RCC 7860 (cell line): Measurements from ENCODE around the gene GABRG3.
A peak's percentile ranks its signal among the peaks of the same experiment; 100 is the strongest.

Source experiments
- DNase-seq: peaks from one replicate; pipeline ENCODE4 v3.0.0-alpha.2; 2015; ENCODE audit warnings: low spot score
- FAIRE-seq: peaks from 2 replicates; lab custom pipeline; 2012; peaks lifted over from hg19 to GRCh38; lab: Jason Lieb, UNC

The GABRG3 gene

DNA sequence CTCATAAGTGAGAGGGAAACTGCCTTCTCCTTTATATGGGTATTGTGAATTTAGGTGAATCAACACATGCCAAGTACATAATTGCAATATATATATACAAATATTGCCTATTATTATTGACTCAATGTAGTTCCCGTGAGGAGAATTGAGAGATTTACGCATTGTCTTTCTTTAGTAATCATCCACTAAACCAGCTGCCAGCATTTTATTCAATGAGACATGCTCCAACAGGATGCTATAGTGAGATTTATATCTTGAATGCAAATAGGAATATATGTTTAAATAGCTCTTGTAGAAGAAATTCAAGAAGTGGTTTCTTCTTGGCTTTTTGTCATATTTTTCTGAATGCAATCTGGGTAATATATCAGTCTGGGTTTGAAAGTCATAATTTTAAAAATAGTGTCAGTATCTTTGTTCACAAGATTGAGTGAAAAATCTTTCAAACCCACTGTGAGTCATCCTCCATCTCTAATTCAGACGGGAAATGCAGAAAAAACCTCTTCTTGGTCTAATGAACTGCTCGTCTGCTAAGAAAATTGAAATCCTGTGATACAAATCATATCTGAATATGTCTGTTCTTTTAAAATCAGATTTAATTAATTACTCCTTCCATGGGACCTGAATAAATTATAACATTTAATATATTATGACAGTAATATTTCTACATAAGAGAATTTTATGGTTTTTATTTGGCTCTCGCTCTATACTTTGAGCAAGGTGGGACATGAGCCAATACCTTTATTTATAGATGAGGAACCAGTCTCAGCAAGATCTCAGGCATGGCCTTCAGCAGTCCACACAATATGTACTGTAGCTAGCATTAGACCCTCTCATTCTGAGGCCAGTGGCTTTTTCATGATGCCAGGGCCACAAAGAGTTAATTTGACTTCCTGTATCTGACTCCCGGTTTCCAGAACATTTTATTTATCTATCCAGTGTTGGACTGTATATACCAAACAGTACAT, 516.0 kb downstream of the GABRG3 start:
- DNase-seq = no peak
- FAIRE-seq = no peak

DNA sequence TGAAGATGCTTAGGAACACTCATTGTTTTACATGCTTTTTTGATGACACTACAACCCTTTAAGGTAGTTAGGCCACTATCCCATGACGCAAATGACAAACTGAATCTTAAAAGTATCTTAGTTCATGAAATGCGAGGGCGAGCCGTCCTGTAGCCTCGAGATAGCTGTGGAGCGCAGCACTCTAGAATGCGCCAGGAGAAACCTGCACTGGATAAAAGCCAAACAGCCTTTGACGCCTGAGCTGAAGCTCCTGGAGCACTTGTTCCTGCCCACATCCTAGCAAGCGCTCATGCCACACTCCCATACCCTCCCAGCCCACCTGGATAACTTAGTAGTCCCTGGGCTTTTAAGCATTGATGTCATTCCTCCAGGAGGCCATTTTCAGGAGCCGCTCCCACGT, 516.9 kb downstream of the GABRG3 start:
- no peak for FAIRE-seq

DNA sequence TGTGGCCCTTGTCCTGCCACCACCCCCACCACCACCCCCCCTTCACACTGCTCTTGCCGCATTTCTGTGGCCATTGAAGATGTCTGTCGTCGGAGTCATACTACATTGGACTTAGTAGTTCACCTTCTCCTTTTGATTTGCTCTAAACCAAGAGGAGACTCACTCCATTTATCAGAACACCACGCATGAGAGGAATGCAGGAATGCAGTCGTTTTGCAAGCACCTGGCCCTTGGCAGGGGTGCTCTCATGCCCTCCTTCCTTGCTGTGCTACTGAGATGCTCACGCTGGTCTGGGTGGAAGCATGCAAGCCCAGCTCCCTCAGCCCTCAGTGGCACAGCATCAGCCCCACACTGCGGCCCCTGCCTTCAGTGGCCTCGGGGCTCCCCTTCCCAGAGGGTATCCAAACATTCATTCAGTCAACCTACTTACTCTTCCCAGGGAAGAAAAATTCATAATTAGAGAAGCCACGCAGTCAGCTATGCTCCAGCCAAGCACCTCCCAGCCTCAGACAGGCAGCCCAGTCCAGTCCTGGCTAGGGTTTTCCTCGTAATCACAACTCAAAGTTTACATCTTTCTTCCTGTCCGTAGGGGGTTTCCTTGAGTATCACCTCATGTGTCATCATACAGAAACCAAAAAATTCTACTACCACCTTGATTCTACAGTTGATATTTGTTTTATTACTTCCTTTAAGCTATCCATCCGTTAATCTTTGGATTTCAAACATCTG, 520.0 kb downstream of the GABRG3 start:
- FAIRE-seq = no peak
- DNase-seq = peak; percentile 81

More for the DNA sequence above, 516.9 kb downstream of the GABRG3 start:
- no peak for DNase-seq

DNA sequence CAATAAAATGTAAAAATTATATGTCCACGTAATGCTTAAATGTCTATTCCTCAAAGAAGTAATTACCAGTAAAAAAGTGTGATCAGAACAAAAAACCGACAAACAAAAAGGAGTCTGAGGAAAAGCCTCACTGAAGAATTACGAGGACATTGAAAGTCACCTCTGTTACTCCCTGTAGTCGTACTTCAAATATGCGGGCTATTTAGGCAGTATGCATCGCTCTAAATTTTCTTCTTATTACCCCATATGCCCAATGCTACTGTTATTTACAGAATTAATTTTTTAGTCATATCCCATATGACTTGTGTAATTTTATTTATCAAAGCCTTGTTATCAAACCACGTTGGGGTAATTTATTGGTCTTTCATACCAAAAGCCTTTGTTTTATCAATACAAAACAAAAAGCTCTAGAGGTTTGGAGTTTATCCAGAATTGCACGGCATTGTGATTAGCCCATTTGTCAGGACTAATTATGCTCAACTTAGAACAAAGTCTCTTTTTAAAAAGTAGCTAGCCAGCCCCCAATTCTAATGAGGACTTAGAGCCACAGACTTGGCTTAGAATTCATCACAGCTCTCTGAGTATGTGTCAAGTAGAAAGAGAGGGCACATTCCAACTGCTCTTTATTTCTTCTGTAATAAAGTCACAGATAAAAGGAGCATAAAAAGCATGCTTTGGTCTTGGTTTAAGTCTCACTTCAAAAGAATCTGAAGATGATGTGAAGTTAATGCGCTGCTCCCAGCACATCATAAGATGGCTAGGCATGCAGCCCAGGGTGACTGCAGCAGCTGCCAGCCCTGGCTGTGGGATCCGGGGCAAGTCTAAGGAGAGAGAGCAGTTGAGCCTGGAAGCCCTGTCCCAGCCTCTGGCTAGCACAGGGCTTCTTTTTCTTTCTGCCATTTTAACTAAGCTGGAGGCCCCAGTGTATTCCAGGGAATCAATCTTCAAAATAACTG, 521.0 kb downstream of the GABRG3 start:
- FAIRE-seq (no peak), DNase-seq (peak; percentile 13)

DNA sequence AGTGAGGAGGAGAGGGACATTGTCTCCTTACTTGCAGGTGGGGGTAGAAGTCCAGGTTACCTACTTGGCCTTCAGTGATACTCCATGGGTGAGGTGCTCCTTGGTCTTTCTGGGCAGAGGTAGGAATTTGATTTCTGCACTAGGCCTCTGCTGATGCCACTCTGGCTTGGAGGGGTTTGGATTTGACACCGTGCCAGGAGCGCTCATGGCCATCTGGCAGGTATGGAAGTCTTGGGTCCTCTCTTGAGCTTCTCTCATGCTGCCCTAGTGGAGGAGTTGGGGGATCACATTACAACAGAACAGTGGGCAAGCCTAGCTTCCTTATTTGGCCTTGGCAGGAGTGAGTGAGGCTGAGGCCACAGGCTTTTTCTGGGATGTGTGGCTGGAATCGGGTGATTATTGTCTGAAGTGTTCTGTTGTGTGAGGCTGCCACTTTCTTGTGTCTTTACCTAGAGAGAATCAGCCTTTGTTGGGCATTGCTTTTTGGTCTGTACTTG, 525.0 kb downstream of the GABRG3 start:
- no peak for FAIRE-seq
- DNase-seq = no peak

DNA sequence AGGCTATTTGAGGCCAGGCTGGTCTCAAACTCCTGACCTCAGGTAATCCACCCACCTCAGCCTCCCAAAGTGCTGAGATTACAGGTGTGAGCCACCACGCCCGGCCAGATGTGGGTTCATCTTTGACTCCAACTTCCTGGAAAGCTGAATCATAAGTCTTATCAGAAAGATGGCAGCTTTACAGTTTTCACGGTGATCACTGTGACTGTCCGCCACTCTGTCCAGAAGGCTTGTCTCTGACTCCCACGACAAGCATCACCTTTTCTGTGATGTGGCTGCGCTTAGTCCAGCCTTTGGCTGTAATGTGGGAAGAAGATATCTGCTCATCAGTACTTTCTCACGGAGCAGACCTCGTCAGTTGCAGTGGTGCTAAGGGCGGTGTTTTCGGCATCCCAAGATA, 527.7 kb downstream of the GABRG3 start:
- FAIRE-seq = no peak
- no peak for DNase-seq

DNA sequence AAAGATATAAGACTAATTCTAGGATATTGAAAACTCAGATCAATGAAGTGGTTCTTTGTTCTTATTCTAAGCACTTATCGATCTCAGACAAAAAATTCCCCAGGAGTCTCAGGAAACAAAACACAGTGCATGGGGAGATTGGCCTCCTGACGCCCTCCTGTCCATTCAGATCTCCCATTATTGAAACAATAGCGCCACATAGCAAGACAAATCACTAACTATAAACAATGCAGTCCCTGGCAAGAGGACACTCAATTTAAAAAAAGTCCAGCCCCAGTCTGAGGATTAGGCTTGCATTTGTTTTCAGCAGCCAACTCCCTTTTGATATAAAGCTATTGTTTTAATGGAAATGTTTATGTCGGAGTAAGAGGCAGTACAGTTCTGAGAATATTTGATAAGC, 528.2 kb downstream of the GABRG3 start:
- FAIRE-seq (no peak), DNase-seq (no peak)

DNA sequence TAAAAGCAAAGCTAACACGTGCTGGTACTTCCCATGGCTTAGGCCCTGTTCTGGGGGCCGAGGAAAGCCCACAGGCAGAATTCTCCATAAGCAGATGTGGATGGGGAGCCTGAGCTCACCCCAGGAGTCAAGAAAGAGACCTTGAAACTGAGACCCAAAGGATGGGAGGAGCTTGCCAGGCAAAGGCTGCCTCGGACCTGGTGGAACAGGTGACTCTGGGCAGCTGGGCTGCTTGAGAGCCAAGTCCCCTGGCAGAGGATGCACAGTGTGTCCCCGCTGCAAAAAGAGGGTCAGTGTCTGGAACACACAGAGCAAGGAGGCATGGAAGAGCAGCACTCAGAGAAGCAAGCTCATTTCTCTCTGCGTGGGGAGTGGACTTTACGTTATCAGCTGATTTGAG, 528.7 kb downstream of the GABRG3 start:
- FAIRE-seq (no peak), DNase-seq (no peak)

DNA sequence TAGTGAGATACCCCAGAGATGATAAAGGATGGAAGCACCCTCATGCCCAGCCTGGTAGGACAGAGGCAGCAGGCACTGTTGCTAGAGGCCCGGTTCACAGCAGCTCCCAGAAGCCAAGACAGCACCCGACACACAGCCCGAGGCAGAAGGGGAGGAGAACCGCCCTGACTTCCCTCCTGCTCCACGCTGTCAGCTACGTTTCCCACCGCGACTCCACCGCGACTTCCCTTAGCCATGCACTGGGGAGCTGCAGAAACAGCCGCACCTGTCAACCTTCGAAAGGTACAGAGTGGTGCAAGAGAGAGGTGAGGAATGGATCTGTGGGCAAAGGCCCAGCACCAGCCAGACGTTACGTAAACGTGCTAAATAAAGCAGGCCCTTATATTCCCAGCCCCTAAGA, 529.2 kb downstream of the GABRG3 start:
- no peak for FAIRE-seq
- DNase-seq = no peak

DNA sequence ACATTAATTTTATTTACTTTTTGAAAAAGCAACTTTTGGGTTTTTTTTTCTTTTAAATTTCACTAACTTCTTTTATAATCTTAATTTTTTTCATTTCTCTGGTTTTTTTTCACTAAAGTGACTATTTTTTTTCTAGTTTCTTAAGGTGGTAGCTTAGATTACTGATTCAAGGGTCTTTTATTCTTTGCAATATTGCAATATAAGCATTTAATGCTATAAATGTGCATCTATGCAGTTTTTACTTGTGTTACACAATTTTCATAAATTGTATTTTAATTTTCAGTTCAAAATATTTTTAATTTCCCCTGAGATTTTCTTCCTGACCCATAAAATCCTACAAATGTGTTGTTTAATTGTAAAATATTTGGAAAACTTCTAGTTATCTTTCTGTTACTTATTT, 535.8 kb downstream of the GABRG3 start:
- no peak for DNase-seq
- FAIRE-seq = no peak

DNA sequence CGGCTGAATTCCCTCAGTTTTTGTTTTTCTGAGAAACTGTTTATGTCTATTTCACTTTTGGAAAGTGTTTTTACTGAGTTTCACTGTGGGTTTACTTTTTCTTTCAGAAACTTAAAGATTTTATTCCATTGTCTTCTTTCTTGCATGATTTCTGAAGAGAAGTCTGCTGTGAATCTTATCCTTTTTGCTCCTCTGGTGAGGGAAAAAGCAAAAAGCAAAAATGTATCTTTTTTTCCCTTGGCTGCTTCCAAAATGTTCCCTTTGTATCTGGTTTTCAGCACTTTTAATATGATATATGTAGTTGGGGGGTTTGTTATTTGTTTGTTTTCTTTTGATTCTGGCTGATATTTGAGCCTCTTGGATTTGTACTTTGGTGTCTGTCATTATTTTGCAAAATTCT, 538.0 kb downstream of the GABRG3 start:
- DNase-seq (no peak), FAIRE-seq (no peak)

DNA sequence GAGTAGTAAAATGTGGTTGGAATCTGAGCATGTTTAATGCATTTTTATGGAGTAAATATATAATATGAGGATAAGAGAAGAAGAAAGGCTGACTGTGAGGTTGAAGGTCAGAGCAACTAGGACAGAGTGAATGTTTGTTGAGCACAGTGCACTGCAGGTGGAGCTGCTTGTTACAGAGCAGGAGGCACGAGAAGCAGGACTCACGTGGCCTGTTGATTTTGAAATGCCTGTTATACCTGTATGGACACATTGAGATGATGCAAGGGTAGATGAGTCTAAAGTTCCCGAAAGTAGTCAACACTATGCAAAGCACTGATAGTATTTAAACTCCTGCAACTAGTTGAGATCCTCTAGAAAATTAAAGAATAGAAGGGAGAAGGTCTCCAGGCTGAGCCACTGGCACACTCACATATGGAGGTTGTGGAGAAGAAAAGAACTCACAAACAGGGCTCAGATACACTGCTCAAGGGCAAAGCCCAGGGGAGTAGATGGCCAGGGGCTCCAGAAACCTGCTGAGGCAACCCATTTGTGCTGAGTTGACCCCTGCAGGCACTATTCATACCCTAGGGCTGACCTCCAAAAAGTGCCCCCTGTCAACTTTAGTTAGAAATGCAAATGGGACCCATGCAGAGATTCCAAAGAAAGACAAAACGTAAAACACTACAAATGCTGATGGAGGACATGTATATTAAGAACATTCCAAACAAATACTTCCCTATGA, 541.5 kb downstream of the GABRG3 start:
- FAIRE-seq (no peak), DNase-seq (no peak)

DNA sequence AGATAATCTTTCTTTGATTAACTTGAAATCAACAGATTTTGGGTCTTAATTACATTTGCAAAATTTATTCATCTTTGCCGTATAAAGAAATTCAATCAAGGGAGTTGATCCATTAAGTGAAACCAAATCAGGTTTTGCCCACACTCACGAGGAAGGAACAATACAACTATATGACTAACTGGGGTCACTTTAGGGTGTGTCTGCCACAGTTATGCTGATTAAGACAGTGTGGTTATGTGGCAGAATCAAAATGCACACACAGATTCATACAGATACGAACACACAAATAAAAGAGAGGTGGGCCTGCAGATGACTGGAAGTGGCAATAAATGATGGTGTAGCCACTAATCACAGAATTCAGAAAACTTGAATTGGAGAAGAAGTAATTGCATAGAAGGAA, 543.5 kb downstream of the GABRG3 start:
- DNase-seq (peak; percentile 8), FAIRE-seq (no peak)

DNA sequence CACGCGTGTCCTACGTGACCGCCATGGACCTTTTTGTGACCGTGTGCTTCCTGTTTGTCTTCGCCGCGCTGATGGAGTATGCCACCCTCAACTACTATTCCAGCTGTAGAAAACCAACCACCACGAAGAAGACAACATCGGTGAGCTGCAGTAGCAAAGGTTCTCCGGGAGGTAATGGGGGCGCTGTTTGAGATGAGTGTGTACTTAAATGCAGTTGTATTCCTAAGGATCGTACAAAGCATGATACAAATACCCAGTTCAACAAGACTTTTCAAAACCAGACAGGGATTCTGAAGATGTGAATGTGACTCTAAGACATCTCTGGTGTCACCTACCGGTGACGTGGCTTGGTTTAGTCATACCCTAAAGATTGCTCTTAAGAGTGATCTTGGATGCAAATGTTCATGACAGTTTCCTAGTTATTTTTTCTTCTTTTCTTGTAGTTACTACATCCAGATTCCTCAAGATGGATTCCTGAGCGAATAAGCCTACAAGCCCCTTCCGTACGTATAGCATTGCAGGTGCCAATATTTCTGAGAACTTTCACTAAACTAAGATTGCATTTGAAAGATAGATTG, 556.6 kb downstream of the GABRG3 start:
- no peak for FAIRE-seq
- no peak for DNase-seq

DNA sequence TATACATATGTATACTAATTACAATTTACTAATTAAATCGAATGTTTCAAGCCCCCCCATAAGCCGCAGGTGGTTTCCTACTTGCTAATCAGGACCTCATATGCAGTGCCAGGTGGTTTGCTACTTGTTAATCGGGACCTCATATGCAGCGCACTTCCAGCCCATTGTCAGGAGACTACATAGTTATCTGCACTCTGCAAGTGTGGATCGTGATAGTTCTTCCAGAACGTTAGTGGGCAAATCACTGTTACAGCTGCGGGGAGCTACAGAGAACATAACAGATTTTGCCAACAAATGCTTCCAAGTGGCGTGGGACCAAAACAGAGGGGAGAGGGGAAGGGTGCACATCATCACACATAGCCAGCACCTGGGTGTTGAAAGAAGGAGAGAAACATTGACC, 558.4 kb downstream of the GABRG3 start:
- FAIRE-seq (no peak), DNase-seq (no peak)

DNA sequence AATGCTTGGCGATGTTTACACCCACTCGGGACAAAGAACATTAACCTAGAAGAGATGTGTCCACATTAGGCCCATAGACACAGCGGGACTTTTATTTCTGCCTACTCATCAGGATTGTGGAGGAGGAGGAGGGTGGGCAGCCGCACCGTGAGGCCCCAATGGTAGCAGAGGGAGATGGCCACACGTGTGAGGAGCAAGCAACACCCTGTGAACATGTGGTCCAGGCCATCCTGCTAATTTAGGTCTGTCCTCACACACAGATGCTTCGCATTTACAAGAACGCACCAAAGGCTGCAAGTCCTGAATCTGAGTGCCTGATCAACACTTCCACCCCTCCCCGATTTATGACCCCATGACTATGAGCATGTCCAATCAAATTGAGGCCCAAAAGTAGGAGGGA, 560.0 kb downstream of the GABRG3 start:
- no peak for FAIRE-seq
- DNase-seq = no peak

DNA sequence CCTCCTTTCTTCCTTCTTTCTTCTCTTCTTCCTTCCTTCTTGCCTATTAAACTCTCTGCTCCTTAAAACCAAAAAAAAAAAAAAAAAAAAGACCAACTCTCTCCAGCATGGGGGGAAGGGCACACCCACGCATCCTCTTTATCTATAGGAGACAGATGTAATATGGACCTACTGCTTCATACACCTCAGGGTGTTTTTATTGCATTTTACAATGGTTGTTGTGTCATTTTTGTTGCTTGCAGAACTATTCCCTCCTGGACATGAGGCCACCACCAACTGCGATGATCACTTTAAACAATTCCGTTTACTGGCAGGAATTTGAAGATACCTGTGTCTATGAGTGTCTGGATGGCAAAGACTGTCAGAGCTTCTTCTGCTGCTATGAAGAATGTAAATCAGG, 561.4 kb downstream of the GABRG3 start:
- DNase-seq (no peak), FAIRE-seq (no peak)

DNA sequence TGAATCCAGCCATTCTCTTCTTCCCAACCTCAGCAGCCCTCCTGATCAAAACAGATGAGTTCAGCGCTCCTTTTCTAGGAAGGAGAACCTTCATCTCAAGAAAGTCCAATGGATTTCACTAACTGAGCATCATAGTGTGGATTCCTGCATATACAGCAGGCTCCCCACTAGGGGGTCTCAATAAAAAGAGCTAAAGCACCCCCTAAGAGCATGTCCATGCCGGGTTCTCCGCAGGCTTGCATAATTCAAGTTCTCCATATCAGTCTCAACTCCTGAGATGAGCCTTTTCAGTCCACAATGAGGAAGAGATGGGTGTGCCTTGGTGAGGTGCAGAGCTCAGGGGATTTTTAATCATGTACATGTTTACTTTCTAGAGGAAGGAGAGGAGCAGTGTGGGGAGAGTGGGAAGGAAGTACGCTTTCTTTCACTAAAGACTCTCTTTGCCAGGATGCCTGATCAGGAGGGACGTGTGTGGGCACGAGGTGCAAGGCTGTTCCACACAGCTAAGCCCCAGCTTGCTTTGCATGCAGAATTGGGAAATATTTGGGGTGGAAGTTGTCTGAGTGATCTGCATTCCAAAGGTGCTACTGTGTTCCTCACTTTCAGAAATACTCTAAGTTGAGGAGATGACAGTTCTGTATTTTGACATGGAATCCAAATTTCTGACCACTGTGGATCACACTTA, 564.6 kb downstream of the GABRG3 start:
- DNase-seq = no peak
- no peak for FAIRE-seq

DNA sequence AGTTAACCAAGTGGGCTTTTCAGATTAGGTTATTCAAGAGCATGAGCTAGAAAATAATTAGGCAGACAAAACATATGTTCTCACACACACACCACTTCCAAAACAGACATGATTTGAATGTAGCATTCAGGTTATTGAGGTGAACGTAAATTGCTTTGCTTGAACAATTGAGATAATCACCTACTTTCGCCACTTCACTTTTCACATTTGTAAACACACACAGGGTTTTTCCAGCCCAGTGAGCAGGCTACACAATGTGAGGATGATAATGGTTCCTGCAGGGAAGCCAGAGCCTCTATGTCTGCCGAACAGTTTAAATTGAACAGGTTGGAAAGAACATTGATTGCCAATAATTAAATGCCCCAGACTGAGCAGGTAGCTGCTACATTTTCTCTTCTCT, 567.3 kb downstream of the GABRG3 start:
- FAIRE-seq (no peak), DNase-seq (no peak)
